Stimulated activated CD4-positive, alpha-beta T cell treated with anti-CD3 and anti-CD28 coated beads, Interleukin-15, amount 100 ng/mL, for 48 hours (primary cell): Measurements from ENCODE around the gene CDKL5.

ENCODE experiments used
- DNase-seq, 2 donors: peaks; one replicate each; pipeline ENCODE4 v3.0.0-alpha.2; 2020; ENCODE audit warnings: low read depth in 2 of 2

The CDKL5 gene

GRCh38 chrX:18457000-18457399, 31.6 kb downstream of the CDKL5 start:
- no peak for DNase-seq

DNA sequence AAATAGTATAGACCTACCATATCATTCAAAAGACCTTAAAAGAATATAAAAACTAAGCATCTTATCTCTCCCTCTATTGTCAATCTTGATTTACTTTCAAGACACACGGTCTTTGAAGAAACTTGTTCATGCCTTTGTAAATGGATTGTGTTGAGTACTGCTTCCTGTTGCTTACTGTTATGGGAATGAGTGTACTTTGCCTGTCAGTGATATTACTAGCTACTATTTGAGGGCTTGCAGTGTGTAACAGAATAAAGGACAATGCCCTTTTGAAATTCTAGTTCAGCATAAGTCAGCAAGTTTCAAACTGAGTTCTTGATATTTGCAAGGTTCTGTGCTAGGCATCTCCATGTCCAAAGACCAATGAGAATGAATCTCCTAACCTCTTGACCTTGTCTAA, 36.0 kb downstream of the CDKL5 start:
- DNase-seq: no peak

DNA sequence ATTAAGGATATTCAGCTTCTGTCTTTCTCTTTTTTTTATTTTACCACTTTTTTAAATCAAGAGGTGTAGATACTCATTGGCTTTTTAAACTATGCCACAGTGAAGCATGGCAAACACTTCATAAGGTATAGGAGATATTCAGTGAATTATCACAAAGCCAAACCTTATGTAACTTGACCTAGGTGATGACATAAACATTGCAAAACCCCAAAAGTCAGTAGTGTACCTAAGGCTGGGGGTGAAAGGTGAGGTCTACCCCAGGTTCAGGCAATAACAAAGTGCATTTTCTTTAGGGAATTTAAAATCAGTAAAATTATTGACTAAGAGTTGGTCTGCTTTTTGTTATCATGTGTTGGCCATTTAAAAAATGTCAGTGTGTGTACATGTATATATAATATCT, 39.1 kb downstream of the CDKL5 start:
- no peak for DNase-seq

DNA sequence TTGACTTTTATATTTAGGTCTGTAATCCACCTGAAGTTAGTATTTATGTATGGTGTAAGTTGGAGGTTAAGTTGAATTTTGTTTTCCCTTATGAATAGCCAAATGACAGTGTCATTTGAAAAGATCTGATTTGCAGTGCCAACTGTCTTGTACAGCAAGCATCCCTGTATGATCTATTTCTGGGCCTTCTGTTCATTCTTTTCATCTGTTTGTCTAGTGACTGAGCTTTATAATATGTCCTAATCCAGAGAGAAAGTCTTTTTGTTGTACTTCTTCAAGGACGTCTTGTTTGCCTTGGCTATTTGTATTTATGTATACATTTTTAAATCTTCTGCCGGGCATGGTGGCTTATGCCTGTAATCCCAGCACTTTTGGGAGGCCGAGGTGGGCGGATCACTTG, 39.6 kb downstream of the CDKL5 start:
- no peak for DNase-seq

DNA sequence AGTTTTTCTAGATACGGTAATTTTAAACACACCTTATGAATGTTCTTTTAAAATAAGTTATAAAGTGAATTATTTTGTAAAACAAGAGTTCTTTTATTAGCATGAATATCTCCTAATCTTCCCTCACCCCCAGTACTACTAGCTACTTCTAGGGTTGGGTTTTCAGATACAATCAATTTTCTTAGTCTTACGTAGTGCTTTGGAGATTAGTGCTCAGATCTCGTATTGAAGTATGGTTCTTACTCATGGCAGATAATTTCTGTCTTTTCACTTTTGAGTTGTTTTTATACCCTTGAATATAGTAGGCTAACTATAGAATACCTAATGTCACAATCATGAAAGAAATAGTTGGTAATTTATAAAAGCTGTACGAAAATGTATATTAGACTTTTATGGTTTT, 43.2 kb downstream of the CDKL5 start:
- DNase-seq: no peak

DNA sequence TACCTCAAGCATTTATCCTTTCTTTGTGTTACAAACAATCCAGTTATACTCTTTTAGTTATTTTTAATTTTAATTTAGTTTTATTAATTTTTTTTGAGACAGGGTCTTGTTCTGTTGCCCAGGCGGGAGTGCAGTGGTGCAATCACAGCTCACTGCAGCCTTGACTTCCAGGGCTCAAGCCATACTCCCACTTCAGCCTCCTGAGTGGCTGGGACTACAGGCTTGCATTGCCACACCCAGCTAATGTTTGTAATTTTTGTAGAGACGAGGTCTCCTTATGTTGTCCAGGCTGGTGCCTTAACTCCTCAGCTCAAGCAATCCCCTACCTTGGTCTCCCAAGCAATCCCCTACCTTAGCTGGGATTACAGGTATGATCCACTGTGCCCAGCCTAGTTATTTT, 45.9 kb downstream of the CDKL5 start:
- no peak for DNase-seq

DNA sequence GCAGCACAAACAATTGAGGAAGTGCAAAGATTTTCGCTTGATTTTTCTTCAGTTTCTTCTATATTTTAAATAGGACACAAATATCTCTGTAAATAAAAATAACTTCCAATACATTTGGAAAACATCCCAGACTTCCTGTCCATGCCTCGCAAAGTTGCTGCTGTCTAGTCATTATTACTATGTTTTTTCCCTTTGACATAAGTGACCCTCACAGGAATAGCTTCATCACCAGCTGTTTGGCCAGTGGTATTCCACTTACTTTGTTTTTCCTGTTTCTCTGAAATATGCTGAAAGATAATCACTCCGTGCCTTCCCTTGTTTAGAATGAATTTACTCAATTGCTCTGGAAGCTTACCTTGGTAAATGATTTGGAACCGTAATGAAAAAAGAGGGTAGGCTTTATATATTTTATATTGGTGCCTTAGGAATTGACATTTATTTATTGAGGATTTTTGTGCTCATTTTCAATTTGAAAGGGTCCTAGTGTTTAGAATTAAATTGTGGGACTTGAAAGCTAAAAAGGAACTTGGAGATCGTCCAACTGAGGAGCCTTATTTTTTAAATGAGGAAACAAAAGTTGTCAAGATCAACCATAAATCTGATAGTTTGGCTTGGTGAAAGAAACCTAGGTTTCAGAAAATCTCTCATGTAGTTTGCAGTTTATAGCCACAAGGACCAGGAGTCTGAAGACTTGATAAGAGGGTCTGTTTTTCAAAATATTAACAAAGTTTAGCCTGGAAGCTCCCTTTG, 65.6 kb downstream of the CDKL5 start:
- DNase-seq: no peak

GRCh38 chrX:18491587-18492340, 66.4 kb downstream of the CDKL5 start:
- no peak for DNase-seq

DNA sequence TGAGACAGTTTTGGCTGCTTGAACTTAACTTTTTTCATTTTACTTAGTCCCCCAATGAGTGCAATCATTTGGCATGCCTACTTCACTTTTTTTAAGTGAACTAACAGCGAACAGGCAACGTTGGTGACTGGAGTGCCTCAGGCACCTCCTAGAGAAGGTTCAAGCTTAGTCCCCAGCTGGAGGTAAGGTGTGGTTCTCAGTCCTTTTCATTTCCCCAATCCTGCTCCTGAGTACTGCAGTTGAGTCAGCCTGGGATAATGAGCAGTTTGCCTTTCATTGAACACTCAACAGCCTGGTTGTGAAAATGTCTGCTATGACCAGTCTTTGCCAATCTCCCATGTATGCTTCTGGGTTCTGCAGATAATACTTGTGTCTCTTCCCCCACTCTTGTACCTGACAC, 109.5 kb downstream of the CDKL5 start:
- no peak for DNase-seq

- no peak for DNase-seq
Measured at GRCh38 chrX:18537068-18537467, 111.7 kb downstream of the CDKL5 start.

DNA sequence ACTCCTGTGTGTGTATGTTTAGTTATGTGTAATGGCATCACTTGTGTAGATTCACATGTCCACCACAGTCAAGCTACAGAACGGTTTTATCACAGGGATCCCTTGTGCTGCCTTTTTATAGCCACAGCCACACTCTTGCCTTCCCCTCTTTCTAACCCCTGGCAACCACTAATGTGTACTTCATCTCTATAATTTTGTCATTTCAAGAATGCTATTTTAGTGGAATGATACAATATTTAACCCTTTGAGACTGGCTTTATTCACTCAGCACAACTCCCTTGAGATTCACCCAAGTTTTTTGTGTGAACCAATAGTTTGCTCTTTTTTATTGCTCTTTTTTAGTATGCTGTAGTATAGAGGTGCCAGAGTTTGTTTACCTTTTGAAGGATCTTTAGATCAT, 112.1 kb downstream of the CDKL5 start:
- no peak for DNase-seq

- no peak for DNase-seq
Measured at GRCh38 chrX:18542131-18542530, 116.7 kb downstream of the CDKL5 start.

DNA sequence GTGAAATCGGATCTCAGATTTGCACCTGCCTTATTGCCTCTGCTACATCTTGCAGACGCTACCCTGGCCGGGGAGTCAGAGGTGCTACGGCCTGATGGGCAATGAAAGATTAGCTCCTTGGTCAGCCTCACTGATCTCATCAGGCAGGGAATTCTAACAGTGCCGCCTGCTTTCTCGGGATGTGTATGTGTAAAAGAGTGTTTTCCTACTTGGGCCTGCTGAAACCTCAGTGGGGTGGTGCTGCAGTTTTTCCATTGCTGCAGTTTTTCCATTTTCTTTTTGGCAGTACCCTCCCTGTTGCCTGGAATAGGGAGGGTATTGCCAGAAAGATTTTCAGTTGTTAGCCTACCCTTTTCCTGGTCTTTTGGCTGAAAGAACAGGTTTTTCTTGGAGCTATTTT, 117.5 kb downstream of the CDKL5 start:
- no peak for DNase-seq

DNA sequence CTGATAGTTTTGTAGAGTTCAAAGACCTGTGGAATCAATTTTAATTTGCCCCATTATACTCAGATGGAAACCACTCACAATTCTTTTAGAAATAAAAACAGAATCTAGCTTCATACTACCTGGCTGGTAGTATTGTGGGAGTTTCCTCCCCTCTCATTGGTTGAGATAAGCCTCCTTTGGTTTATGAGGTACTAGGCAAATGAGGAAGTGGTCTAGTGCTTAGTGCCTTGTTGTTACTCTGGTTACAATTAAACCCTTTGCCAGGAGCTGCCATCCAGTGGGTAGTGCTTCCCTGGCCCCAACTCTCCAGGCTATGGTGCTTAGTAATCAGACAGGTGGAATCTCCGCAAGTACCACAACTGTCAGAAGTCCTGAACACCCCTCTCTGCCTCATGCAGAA, 118.3 kb downstream of the CDKL5 start:
- DNase-seq: no peak

GRCh38 chrX:18545771-18546170, 120.4 kb downstream of the CDKL5 start:
- no peak for DNase-seq

GRCh38 chrX:18548996-18549395, 123.6 kb downstream of the CDKL5 start:
- no peak for DNase-seq

GRCh38 chrX:18549643-18550042, 124.2 kb downstream of the CDKL5 start:
- no peak for DNase-seq

GRCh38 chrX:18557879-18558278, 132.5 kb downstream of the CDKL5 start:
- no peak for DNase-seq

DNA sequence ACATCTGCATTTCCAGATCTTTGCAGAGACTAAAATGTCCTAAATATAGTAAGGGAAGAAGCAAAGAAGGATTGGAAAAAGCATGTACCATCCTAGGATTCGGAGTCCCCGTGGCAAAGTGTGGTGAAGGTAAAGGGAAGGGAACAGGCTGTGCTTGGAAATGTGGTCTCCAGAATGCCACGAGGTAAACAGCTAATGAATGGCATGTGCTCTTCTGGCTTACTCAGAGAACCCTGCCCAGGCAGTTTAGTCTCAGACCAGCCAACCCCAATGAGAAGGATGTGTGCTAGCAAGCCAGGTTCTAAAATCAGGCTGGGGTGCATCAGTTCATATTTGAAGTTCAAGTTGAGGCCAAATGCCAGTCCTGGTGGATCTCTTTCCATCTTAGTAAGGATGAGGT, 133.4 kb downstream of the CDKL5 start:
- DNase-seq: no peak

DNA sequence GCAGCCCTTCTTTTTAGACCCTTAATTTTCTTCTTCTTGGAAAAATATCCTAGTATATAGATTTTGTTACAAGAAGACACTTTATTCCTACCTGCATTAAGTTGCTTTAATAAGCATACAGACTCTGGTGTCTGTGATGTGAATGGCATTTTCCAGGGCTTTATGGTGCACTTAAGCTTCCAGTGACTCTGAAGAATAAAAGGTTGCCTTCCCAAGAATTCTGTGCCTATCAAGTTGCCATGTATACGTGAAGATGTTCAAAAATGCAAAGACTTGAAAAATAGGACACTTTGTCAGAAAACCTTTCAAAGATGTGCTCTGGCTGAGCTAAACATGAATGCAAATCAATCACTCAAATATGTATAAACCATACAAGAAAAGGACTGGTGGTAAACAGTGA, 135.6 kb downstream of the CDKL5 start:
- no peak for DNase-seq

GRCh38 chrX:18565727-18566126, 140.3 kb downstream of the CDKL5 start:
- no peak for DNase-seq

DNA sequence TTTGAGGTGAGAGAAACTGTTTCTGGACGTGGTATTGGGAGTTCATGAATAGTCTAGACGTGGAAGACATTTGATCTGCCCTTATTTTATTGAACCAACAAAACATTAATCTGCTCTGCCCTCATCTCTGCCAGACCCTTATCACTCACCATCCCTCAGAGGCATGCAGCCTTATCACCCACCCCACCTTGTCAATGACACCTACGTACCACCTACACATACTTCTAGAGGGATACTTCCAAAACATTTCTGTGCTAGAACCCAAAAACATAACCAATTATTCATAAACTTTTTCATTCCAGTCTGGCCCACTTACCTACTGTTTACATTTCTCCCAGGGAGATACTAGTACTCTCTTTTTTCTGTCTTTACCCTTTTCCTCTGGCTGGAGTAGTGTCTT, 141.3 kb downstream of the CDKL5 start:
- no peak for DNase-seq

DNA sequence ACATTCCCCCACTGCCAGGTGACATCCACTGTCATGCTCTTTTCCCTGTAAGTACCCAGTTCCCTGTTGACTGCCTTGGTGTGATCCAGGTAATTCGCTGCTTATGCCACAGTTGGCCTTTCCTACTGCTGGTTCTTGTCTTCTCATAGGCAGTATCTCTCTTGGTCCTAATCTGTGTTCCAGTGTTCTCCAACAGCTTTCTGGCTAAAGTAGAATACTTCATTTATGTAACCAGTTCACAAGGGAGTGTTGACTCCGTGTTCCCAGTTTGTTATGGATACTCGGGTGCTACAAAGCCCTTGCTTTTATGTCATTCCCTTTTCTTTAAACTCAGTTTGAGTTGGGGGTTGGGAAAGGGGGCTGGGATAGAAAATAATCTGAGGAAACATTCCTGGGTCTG, 148.1 kb downstream of the CDKL5 start:
- DNase-seq: no peak

GRCh38 chrX:18574591-18574990, 149.2 kb downstream of the CDKL5 start:
- DNase-seq: no peak
